Skin epidermis (tissue), 12 donors: ENCODE data around the gene PHAF1.

Experiments used
- H3K27ac ChIP-seq, 21 experiments: fragments of 200-600 bp; sonication (generic) in 11 of 21; one replicate each; pipeline ENCODE4 v1.5.0; 2020; ENCODE audit warnings: mild to moderate bottlenecking in 3 of 21, inconsistent platforms in 2 of 21, moderate library complexity in 2 of 21
- H3K4me3 ChIP-seq, 7 experiments: fragments of 200-600 bp; sonication (generic) in 2 of 7; one replicate each; pipeline ENCODE4 v1.5.0; 2020; ENCODE audit warnings: inconsistent platforms in 2 of 7, mild to moderate bottlenecking in 2 of 7, moderate library complexity in 1 of 7

PHAF1 gene

DNA sequence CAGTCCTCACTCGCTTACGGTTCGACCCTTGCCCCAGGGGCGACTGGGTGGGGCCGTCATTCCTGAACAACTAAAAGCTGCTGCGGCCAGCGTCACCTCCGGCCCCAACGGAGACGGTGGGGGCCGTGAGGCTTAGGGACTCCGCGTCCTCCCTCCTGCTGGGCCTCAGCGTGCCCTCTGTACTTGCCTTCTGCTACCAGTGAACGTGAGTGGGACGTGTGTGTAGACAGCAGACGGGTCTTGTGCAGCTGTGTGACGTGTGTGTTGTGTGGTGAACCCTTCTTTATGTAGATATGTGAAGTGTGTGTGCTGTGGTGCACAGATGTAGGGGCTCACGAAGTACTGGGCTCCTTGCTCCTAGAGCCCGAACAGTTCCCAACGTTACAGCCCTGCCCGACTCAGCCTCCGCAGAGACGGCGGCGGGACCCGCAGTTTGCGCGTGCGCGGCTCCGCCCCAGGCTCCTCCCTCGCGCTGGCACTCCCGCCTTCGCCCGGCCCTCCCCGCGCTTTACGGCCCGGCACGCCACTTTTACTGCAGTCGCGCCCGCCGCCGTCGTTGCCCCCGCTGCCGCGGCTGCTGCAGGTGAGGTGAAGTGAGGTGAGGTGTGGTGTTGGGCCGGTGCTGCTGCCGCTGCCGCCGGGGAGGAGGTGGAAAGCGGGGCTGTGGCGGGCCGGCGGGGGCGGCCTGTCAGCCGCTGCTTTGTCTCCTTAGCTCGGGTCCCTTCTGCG lies at the start of gene PHAF1:
TSS of gene PHAF1 (plus strand) at position 535 of the 729 bp plus-strand sequence. CDS start 235 bp downstream, outside the sequence.
- peak within 1 kb of the TSS; percentile 40 to 92 (median 86) for H3K27ac ChIP-seq

DNA sequence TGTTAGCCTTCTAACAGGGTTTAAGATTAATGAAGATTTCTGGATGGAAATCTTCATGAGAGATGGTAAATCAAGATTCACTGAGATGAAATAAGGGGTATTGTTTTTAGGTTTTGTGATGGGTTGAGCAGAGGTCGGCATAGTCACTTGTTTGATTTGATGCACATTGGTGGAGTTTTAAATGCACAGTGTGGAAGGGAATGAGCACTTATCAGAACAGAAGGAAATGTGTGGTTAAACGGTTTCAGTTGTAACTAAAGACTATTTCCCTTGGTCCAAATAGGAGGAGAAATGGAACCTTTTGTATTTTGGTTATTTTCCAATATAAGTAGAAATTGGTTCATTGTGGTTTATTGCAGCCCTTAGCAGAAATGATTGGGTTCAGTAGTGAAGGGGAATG lies 46.7 kb upstream of the PHAF1 start:
- H3K27ac ChIP-seq: no peak overlapping the region
- H3K4me3 ChIP-seq: no peak overlapping the region

More for the DNA sequence above, at the start of gene PHAF1:
- H3K4me3 ChIP-seq: peak within 1 kb of the TSS; percentile 82 to 98 (median 96)

DNA sequence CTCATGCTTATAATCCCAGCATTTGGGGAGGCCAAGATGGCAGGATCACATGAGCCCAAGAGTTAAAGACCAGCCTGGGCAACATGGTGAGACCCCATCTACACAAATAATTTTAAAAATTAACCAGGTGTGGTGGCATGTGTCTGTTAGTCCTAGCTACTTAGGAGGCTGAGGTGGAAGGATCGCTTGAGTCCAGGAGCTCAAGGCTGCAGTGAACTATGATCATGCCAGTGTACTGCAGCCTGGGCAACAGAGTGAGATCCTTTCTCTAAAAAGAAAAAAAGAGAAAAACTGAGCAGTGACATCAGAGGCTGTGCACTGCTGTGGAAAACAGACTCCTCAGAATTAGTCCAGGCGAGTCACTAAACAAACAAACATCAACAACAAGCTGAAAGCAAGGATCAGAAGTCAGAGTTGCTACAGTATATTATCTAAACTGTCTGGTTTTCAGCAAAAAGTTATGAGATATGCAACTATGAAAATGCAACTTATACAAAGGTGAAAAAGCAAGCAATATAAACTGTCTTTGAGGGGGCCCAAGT lies 41.5 kb upstream of the PHAF1 start:
- H3K4me3 ChIP-seq: no peak overlapping the region
- no peak overlapping the region for H3K27ac ChIP-seq

DNA sequence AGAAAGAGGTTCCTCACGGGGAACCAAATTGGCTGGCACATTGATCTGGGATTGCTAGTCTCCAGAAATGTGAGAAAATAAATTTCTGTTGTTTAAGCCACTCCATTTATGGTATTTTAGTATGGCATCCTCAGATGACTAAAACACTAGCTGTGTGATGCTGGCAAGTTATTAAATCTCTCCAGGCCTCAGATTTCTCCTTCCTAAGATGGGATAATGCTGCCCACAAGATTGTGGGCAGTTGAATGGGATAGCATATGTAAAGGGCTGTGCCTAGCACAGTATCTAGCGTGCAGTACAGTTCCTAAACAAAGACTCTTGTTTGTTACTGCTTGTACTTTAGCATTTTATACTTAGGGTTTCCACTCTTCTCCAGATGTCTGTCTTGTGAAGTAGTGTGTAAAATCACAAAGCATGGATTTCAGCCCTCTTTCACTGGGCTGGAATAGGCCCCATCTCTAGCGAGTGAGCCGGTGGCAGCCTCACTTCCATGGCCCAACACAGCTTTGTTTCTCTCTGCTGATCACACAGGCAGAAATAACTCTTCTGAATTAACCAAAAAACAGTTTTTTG lies 38.2 kb upstream of the PHAF1 start:
- no peak overlapping the region for H3K4me3 ChIP-seq
- no peak overlapping the region for H3K27ac ChIP-seq

- Histone ChIP-seq H3K27ac (no peak overlapping the region), H3K4me3 (no peak overlapping the region)
These were observed 34.4 kb upstream of the PHAF1 start for GRCh38 chr16:67075331-67075730.

DNA sequence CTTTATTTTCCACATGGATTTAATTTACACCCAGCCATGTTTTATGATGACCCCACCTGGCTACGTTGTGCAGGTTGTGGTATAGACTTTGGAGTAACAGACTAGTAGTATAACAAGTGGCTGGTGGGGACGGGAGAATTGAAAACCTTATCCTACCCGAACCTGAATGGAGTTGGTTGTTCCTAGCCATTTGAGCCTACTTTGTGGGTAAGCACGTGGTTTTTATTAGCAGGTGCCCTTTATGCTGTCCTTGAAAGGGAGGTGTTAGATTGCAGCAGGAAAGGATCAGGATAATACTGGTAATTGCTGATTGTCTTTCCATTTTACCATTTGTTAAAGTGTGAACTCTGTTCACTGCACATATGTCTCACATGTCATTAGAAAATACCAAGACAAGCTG lies 31.9 kb upstream of the PHAF1 start:
- H3K27ac ChIP-seq: no peak overlapping the region
- H3K4me3 ChIP-seq: no peak overlapping the region

GRCh38 chr16:67082100-67082499 lies 27.6 kb upstream of the PHAF1 start:
- Histone ChIP-seq H3K4me3 (no peak overlapping the region), H3K27ac (no peak overlapping the region)

- H3K4me3 ChIP-seq: no peak overlapping the region
- H3K27ac ChIP-seq: no peak overlapping the region
These were observed 26.9 kb upstream of the PHAF1 start for GRCh38 chr16:67082891-67083290.

GRCh38 chr16:67084345-67085028 lies 25.3 kb upstream of the PHAF1 start:
- Histone ChIP-seq H3K27ac (no peak overlapping the region), H3K4me3 (no peak overlapping the region)

- no peak overlapping the region for H3K27ac ChIP-seq
These were observed 22.9 kb upstream of the PHAF1 start for GRCh38 chr16:67086822-67087221.

GRCh38 chr16:67087291-67087690 lies 22.4 kb upstream of the PHAF1 start:
- Histone ChIP-seq H3K27ac (peak overlapping the region in 1 of 21 experiments; percentile 10), H3K4me3 (no peak overlapping the region)

More at GRCh38 chr16:67086822-67087221, 22.9 kb upstream of the PHAF1 start:
- no peak overlapping the region for H3K4me3 ChIP-seq

DNA sequence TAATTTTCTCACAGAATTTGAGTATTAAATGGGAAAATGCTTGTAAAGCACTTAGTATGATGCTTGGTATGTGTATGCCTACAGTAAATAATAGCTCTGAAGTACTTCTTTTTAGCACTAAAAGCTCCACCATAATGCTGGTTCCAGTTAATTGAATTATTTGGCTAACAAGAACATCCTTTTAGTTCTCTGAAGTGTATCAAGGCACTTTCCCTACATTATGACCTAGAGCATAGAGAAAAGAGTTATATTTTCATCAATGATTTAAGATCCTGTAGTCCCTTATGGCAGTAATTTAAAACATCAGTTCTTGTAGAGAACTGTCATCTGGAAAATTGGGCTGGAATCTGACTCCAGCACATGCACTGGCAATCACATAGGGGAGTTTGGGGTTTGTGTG lies 21.9 kb upstream of the PHAF1 start:
- H3K27ac ChIP-seq: peak overlapping the region in 1 of 21 experiments; percentile 10
- H3K4me3 ChIP-seq: no peak overlapping the region

- Histone ChIP-seq H3K27ac (no peak overlapping the region), H3K4me3 (no peak overlapping the region)
These were observed 21.2 kb upstream of the PHAF1 start for GRCh38 chr16:67088551-67088950.

- Histone ChIP-seq H3K27ac (peak overlapping the region in 1 of 21 experiments; percentile 42), H3K4me3 (no peak overlapping the region)
These were observed 20.6 kb upstream of the PHAF1 start for GRCh38 chr16:67089101-67089500.

DNA sequence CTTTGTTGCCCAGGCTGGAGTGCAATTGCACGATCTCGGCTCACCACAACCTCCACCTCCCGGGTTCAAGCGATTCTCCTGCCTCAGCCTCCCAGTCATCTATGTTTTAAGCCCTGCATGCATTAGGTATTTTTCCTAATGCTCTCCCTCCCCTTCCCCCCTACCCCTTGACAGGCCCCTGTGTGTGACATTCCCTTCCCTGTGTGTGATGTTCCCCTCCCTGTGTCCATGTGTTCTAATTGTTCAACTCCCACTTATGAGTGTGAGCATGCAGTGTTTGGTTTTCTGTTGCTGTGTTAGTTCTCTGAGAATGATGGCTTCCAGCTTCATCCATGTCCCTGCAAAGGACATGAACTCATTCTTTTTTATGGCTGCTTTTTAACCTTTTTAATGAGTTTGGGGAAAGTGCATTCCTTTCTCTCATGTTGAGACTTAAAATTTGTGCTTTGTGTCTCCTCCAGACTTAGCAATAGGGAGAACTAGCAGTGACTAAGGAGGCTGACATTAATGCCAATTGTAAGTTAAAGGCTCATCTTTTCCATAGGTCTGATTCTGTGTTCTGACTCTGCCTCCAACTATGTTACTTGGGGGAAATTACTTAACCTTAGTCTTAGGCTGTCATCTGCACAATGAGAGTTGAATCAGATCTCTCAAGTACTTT lies 17.7 kb upstream of the PHAF1 start:
- peak overlapping the region in 1 of 21 experiments; percentile 11 for H3K27ac ChIP-seq
- H3K4me3 ChIP-seq: no peak overlapping the region

- H3K4me3 ChIP-seq: no peak overlapping the region
- peak overlapping the region in 1 of 21 experiments; percentile 44 for H3K27ac ChIP-seq
These were observed 16.5 kb upstream of the PHAF1 start for GRCh38 chr16:67093098-67093726.

DNA sequence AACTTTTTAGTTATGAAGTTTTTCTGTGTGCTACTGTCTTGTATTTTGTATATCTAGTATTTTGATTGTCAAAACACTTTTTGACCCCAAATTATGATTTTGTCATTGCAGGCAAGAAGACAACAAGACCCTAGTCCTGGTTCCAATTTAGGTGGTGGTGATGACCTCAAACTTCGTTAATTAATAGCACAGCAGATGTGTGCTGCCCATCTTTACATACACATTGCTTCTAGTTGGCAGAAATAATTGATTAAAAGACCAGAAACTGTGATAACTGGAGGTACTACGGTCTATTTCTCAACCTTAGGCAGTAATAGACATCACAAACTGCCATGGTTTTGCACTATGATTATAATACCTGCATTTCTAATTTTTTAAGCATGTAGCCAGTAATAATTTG lies 11.1 kb upstream of the PHAF1 start:
- H3K4me3 ChIP-seq: no peak overlapping the region
- no peak overlapping the region for H3K27ac ChIP-seq

DNA sequence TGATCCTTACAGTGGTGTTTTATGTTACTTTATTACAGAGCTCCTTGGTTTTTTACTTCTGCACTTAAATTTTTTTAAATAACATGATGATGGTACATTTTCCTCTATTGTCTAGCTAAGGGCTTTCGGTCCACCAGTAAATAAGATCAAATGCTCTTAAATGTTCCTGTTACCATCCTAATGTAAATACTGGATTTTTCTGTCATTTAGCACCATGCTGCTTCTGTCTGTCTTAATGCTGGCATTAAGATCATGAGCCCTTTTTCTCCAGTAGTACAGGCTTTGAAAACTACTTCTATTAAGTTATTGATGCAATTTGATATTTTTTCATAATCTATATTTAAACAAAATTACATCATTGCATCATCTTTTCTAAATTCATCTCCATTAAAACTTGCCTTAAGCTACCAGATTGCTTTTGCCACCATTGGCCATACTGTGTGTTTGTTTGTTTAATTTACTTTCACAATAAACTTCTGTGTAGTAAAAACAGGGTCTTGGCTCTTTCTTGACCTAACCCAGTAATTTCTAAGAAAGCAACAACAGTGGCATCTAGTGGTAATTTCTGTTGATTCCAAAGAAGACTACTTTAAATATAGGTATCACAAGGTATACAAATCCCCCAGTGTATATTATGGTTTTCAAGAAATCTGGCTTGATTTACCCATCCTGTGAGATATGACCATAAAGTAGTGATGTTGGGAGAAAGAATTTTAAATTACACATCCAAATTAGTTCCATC lies 9.0 kb upstream of the PHAF1 start:
- H3K27ac ChIP-seq: peak overlapping the region in 1 of 21 experiments; percentile 21
- no peak overlapping the region for H3K4me3 ChIP-seq
